GM18511 (cell line): ENCODE measurements around the gene ETHE1.
"Not testable (repeated sequence)": the region's sequence is repeated elsewhere in the genome, so short reads cannot be mapped to it uniquely, and the experiment has no call there.

Source experiments
- ATAC-seq: cut with Tn5 transposase; IDR thresholded peaks from one replicate; pipeline ENCODE4 v1.9.1; 2021; ENCODE audit warnings: mild to moderate bottlenecking, moderate library complexity; ENCODE audit not compliant: unreplicated experiment

Gene ETHE1

GRCh38 chr19:43524922-43525835 is 1.8 kb downstream of the ETHE1 start:
- peak; percentile 47 for ATAC-seq

- ATAC-seq, result not testable (repeated sequence)
These were observed 3.3 kb downstream of the ETHE1 start for GRCh38 chr19:43523696-43524095.

GRCh38 chr19:43522929-43523328 is 4.1 kb downstream of the ETHE1 start:
- ATAC-seq, result no peak

- ATAC-seq, result no peak
These were observed 7.4 kb downstream of the ETHE1 start for GRCh38 chr19:43519436-43520088.

- ATAC-seq, result no peak
These were observed 8.9 kb downstream of the ETHE1 start for GRCh38 chr19:43518051-43518450.

GRCh38 chr19:43512399-43512798 is 14.6 kb downstream of the ETHE1 start:
- not testable (repeated sequence) for ATAC-seq

- no peak for ATAC-seq
These were observed 15.7 kb downstream of the ETHE1 start for GRCh38 chr19:43511324-43511723.

GRCh38 chr19:43510713-43511112 is 16.3 kb downstream of the ETHE1 start:
- ATAC-seq, result no peak

GRCh38 chr19:43507880-43508279 is 19.1 kb downstream of the ETHE1 start:
- ATAC-seq, result no peak

GRCh38 chr19:43506629-43507028 is 20.4 kb downstream of the ETHE1 start:
- no peak for ATAC-seq

GRCh38 chr19:43505941-43506340 is 21.1 kb downstream of the ETHE1 start:
- ATAC-seq, result no peak

GRCh38 chr19:43505186-43505456 is 21.9 kb downstream of the ETHE1 start:
- no peak for ATAC-seq

- ATAC-seq, result peak; percentile 34
These were observed 22.4 kb downstream of the ETHE1 start, which contains the start of gene PHLDB3 for GRCh38 chr19:43504426-43505185. Gene PHLDB3, minus strand, starts transcription at chr19:43504746. Its CDS starts 628 bp downstream, at chr19:43504118.

GRCh38 chr19:43503501-43504425 is 23.2 kb downstream of the ETHE1 start:
- ATAC-seq, result peak; percentile 89

- ATAC-seq, result no peak
These were observed 24.5 kb downstream of the ETHE1 start for GRCh38 chr19:43502419-43502976.

- ATAC-seq, result no peak
These were observed 25.2 kb downstream of the ETHE1 start for GRCh38 chr19:43501661-43502418.

GRCh38 chr19:43499042-43499441 is 28.0 kb downstream of the ETHE1 start:
- ATAC-seq, result no peak

GRCh38 chr19:43498233-43498842 is 28.7 kb downstream of the ETHE1 start:
- no peak for ATAC-seq

- no peak for ATAC-seq
These were observed 30.0 kb downstream of the ETHE1 start for GRCh38 chr19:43496960-43497359.
